ENCODE results near the gene TBC1D4.

- TF ChIP-seq EZH2 (IDR thresholded peaks at IDR 0.05; ENCODE audit: borderline replicate concordance, insufficient read depth, low read length, poor library complexity, severe bottlenecking) (no peak), CTCF (IDR thresholded peaks at IDR 0.05; ENCODE audit: poor library complexity, severe bottlenecking) (no peak), POLR2AphosphoS5 (IDR thresholded peaks at IDR 0.05) (no peak), MXI1 (conservative IDR thresholded peaks at IDR 0.05; ENCODE audit: poor library complexity, severe bottlenecking) (no peak), RAD21 (conservative IDR thresholded peaks at IDR 0.05) (no peak), TAF1 (IDR thresholded peaks at IDR 0.05; ENCODE audit: low read depth) (no peak)
Measured at GRCh38 chr13:75455962-75456361, 26.0 kb downstream of the TBC1D4 start.
